Activated CD4-positive, alpha-beta T cell treated with anti-CD3 and anti-CD28 coated beads, Interleukin-2, amount 50 U/mL, for 16 hours (primary cell): ENCODE results near the gene ITGA3.

Experiments
- DNase-seq: peaks from one replicate; pipeline ENCODE4 v3.0.0-alpha.2; 2020

Gene ITGA3

GRCh38 chr17:50095626-50096037 is 39.7 kb downstream of the ITGA3 start:
- DNase-seq, result no peak

DNA sequence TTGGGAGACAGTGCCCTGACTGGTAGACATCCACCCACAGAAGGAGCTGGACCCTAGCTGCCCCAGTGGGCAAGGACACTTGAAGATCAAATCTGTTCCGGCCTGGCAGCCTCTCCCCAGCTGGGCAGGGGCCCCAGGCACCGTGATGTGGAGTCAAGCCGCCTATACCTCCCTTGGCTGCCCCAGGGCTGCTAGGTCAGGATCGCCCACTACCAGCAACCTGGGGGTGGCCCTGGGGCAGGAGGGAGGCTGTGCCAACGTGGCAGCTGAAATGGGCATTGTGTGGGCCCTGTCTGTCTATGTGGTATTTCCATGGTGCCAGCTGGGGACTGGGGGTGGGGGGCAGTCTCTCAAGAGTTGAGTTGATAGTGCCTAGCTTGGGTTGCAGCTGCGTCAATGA is 40.2 kb downstream of the ITGA3 start:
- no peak for DNase-seq

DNA sequence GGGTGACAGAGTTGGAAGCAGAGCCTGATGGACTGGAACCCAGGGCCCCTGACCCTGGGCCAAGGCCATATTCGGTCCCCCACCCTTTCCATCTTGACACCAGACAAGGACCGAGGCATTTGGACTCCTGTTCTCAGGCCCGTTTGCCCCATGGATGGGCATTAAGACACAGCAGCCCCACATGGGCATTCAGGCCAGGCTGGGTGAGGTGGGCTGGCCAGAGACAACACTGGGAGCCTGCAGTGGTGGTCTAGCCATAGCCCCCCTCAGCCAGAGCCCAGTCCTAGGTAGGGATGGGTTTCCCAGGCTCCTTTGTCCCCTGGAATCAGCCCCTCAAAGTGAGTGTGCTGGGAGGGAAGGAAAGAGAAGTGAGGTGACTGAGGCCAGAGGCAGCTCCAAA is 40.8 kb downstream of the ITGA3 start:
- DNase-seq, result no peak

DNA sequence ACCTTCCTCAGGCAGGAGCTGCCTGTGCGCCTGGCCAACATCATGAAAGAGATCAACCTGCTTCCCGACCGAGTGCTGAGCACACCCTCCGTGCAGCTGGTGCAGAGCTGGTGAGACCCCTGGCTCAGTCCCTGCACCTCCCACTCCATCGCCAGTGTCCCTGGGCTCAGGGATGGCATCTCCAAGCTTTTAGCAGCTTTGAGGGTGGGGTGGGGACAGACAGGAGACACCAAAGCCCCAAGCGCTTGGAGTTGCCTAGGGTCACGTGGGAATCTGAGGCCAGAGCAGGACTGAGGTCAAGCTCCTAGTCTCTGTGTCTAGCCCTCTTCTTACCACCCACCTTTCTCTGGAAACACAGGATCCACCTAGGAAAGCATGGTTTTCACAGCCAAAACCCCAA is 41.5 kb downstream of the ITGA3 start:
- DNase-seq, result no peak

- no peak for DNase-seq
Observed at GRCh38 chr17:50097926-50098325, 42.0 kb downstream of the ITGA3 start.

- DNase-seq, result no peak
Observed at GRCh38 chr17:50098583-50098982, 42.7 kb downstream of the ITGA3 start.

DNA sequence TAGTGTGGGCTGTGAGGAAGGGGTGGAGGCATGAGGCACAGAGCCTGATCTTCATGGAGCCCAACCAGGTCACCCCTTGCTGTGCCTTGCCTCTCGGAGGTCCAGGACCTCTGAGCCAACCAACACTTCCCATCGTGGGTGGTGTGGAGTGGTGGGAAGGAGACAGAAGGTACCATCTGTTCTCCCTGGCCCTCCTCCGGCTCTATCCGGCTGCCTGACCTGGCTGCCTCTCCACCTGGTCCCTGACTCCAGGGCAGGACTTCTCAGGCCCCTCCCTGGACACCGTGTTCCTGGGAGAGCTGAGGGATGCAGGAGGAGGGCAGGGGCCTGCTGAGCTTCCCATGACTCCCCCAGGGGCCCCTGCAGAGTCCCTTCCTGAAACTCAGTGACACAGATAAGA is 43.1 kb downstream of the ITGA3 start:
- no peak for DNase-seq

DNA sequence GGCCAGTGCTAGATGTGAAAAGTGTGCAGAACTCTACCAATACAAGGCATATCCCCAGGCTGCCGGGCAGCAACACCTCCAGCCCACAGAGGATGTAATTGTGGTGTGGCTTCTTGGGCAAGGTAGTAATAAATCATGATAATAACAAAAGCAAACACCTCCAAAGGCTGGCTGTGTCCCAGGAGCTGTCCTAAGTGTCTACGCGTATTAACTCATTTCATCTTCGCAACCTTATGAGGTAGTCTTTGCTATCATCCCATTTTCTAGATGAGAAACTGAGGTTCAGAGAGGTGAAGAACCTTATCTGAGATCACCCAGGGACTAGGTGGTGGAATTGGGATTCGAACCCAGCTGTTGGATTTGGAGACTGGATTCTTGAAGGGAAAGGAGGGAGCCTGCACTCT is 44.6 kb downstream of the ITGA3 start:
- no peak for DNase-seq

DNA sequence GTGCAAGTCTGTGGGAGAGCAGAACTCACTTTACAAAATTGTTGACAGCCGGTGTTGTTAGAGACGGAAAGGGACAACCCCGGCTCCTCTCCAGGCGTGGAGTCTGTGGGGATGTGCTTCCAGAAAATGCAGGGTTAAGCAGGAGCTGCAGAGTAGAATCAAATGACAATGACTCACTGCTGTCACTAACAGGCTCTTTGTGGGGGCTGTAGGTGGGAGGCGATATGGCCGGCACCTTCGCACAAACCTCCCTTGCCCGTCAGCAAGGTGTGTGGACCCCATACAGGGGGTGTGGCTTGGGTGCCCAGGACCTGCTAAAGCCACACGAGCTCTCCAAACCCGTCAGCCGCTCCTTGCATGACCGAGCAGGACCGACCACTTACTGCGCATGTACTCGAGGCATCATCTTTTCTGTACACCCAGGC is 45.0 kb downstream of the ITGA3 start:
- DNase-seq, result no peak

DNA sequence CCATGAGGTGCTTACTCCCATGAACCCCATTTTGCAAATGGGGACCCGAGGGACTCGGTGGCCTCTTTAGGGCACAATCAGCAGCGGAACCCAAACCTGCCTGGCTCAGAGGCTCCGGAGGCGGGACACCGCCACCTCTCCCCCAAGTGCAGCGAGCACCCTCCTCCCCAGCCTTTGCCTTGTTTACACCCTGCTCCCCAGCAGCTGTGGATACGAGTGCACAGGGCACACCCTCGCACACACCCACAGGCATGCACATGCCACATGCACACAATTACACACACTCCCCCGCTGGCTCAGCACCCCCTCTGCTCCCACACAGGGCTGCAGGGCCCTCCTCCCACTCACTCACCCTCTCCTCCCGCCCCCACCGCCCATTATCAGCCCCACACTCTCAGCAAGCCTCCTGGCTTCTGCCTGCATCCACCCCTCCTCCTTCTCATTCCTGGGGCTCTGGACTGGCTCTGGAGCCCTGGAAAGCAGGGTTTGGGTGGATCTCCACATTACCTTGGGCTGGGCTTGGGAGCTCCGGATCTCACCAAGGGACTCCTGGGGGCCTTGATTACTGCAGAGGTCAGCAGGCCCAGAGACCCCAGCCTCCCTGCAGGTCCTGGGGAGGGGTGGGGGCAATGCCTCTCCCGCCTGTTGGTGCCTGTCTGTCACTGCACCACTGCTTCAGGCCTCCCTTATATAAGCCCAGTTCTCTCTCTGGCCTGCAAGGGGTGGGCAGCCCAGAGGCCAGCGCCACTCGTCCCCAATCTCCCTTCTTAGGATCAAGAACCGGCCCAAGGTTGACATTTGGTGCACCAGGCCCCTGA is 45.6 kb downstream of the ITGA3 start:
- no peak for DNase-seq

GRCh38 chr17:50102164-50102991 is 46.5 kb downstream of the ITGA3 start:
- no peak for DNase-seq

DNA sequence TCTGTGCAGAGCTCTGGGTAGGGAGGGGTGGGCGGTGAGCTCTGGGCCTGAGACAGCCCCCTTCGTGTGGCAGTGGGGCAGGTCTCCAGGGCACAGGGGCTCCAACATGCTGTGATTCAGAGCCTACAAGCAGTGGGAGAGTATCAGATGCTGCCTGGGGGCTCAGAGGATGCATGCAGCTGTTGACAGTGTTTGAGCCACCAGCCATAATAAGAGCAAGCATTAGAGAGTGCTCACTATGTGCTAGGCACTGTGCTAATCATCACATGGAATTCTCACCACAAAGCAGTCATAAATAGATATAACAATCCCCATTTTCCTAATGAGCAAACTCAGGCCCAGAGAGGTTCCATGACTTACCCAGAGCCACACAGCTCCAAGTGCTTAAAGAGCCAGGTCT is 47.3 kb downstream of the ITGA3 start:
- DNase-seq, result no peak

GRCh38 chr17:50103941-50104340 is 48.0 kb downstream of the ITGA3 start:
- DNase-seq, result no peak

DNA sequence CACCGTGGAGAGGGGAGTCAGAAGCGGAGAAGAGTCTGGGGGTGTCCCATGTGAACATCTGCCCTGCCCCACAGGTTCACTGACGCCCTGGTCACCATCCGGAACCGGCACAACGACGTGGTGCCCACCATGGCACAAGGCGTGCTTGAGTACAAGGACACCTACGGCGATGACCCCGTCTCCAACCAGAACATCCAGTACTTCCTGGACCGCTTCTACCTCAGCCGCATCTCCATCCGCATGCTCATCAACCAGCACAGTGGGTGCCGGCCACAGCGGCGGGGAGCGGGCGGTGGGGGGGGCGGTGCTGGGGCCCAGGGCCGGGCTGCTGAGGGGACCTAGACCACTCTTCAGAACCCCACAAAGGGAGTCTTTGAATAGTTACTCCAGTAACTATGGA is 49.9 kb downstream of the ITGA3 start:
- DNase-seq, result no peak

DNA sequence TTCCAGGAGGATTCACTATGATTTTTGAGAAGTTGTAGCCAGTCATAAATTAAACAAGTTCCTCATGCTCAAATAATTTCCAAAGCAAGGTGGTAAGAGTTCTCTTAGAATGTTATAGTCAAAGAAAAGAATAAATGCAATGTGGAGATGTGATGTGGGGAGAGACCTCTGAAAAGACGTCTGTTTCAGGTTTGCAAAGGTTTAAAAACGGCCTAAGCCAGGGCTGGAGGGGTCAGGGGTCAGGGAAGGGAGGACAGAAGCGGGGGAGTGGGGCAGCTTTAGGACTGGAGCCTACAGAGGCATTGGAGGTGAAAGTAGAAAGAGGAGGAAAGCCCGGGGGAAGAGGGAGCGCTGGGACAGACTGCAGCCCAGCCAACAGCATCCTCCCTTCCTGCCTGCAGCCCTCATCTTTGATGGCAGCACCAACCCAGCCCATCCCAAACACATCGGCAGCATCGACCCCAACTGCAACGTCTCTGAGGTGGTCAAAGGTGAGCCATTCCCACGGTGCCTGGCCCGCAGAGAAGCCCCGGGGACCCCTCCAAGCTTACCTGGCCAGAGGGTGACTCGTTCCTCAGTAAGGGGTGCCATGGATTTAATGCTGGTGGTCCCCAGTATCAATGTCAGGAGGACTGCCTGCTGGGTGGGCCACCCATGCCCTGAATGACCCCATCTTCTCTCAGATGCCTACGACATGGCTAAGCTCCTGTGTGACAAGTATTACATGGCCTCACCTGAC is 50.7 kb downstream of the ITGA3 start:
- DNase-seq, result no peak

DNA sequence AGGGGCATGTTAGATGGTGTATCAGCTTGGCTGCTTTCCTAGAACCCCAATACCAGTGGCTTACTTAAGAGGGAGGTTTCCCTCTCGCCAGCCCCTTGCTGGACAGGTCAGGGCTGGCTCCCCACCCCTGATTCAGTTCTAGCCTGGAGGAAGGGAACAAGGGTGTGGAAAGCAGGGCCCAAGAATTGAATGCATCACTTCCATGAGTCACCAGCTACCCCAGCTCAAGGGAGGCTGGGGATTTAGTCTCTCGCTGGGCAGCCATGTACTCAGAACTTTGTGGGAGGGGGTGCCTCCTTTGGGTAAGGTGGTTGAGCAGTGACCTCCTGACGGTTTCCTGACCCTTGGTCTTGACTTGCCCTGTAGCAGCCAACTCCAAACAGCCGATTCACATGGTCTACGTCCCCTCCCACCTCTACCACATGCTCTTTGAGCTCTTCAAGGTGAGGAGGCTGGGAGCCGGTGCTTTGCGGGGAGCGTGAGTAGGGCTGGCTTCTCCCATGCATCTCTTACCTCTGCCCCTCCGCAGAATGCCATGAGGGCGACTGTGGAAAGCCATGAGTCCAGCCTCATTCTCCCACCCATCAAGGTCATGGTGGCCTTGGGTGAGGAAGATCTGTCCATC is 52.0 kb downstream of the ITGA3 start:
- DNase-seq, result no peak

DNA sequence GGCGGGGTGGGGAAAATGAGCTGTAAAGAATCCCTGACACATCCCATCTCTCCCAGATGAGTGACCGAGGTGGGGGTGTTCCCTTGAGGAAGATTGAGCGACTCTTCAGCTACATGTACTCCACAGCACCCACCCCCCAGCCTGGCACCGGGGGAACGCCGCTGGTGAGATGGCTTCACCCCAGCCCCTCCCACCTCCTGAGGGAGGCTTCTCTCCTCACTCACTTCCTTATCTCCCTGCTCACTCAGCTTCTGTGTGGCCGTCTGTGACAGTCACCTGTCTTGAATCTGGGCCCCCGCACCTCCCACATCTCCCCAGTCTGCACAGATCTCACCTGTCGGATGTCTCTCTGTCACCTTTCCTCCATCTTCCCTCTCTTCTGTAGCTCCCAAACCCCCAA is 52.6 kb downstream of the ITGA3 start:
- no peak for DNase-seq

- no peak for DNase-seq
Observed at GRCh38 chr17:50109207-50109606, 53.3 kb downstream of the ITGA3 start.

DNA sequence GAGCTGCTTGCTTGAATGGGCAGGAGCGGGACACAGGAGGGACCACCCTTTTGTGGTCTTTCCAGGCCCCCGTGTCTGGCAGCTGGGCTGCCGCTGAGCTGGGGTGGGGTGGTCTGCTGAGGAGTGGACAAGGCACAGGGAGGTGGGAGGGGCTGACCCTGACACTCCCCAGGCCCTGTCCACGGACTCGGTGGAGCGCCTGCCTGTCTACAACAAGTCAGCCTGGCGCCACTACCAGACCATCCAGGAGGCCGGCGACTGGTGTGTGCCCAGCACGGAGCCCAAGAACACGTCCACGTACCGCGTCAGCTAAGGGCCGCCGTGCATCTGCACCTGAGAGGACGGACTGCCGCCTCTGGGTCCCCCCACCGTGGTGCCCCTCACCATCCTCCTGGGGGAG is 53.9 kb downstream of the ITGA3 start:
- DNase-seq, result no peak

- no peak for DNase-seq
Observed at GRCh38 chr17:50110591-50111349, 54.9 kb downstream of the ITGA3 start.

GRCh38 chr17:50111673-50112655 is 56.1 kb downstream of the ITGA3 start:
- DNase-seq, result no peak
